H1 (cell line): ENCODE results near the gene ARL8A. TPM values are rescaled to one million over a fixed set of nuclear protein-coding genes. Genes with fewer than 3 reads are reported as not detected.

Experiments used
- BCL11A ChIP-seq, 2 experiments: IDR thresholded peaks; one replicate each; pipeline ENCODE4 v1.6.1; 2011; ENCODE audit warnings: low read depth in 2 of 2, low read length in 2 of 2, mild to moderate bottlenecking in 2 of 2
- BRCA1 ChIP-seq: IDR thresholded peaks from 2 replicates; pipeline ENCODE4 v1.6.1; 2012; ENCODE audit warnings: low read depth, low read length, improper control_type of control experiment
- HDAC2 ChIP-seq, 2 experiments: fragments of 300-600 bp in 1 of 2; sonication (generic) in 1 of 2; IDR thresholded peaks; 2 replicates each; pipeline ENCODE4 v1.6.1; 2011 to 2012; ENCODE audit warnings: low read depth in 2 of 2, low read length in 2 of 2, mild to moderate bottlenecking in 2 of 2, moderate library complexity in 2 of 2, borderline replicate concordance in 1 of 2, inconsistent platforms in 1 of 2
- HDAC6 ChIP-seq: IDR thresholded peaks from one replicate; pipeline ENCODE4 v1.7.1; 2012; ENCODE audit warnings: low read depth, mild to moderate bottlenecking, inconsistent platforms, low read length, moderate library complexity
- KDM1A ChIP-seq: fragments of 200-600, 300-600 bp; sonication (generic); IDR thresholded peaks from 2 replicates; pipeline ENCODE4 v1.7.1; 2016; ENCODE audit warnings: mild to moderate bottlenecking, low read length, borderline replicate concordance
- RAD21 ChIP-seq, 2 experiments: IDR thresholded peaks in 1 of 2; conservative IDR thresholded peaks in 1 of 2; 2 replicates each; pipeline ENCODE4 v1.6.1; 2011; ENCODE audit warnings: low read depth in 2 of 2, low read length in 2 of 2, improper control_type of control experiment in 1 of 2, inconsistent platforms in 1 of 2, mild to moderate bottlenecking in 1 of 2, moderate library complexity in 1 of 2
- SP4 ChIP-seq: IDR thresholded peaks from 2 replicates; pipeline ENCODE4 v1.6.1; 2012; ENCODE audit warnings: low read length, inconsistent platforms
- polyA plus RNA-seq, 7 experiments: library from polyadenylated mRNA; depleted of rRNA in 3 of 7; stranded (reverse) in 5 of 7; unstranded in 2 of 7; fragments of >200 nt in 5 of 7; fragments of 200-250 nt in 2 of 7; gene quantifications; 1 replicate in 5 of 7; 2 replicates in 1 of 7; 4 replicates in 1 of 7; pipeline versions ENCODE4 v1.2.1 to v1.2.3, GENCODE V29; 2011 to 2013; ENCODE audit warnings: missing spikeins in 2 of 7, mixed read lengths in 2 of 7
- total RNA-seq: library from RNA; stranded (reverse); fragmentation: NEBNext Ultra II Directional; extraction: Animal tissue kit (Norgen Biotek cat#: 25700); gene quantifications from 2 replicates; pipeline ENCODE4 v1.2.1, GENCODE V29; 2021

ARL8A gene
- total and polyA plus RNA-seq, 2 of the 8 experiments (the other 6 are each of a cell fraction or from before 2014, with no cell fraction given) = 40.3 to 58.7 TPM

- TF ChIP-seq HDAC2 (IDR thresholded peaks at IDR 0.05; ENCODE audit: borderline replicate concordance in 1 of 2, low read depth in 2 of 2, low read length in 2 of 2) = no peak
- TF ChIP-seq SP4 = no peak
- TF ChIP-seq BCL11A (IDR thresholded peaks at IDR 0.05; ENCODE audit: low read depth in 2 of 2, low read length in 2 of 2) = no peak
- no peak for TF ChIP-seq BRCA1
- no peak for TF ChIP-seq KDM1A
- TF ChIP-seq RAD21 (IDR thresholded peaks at IDR 0.05 in 1 of 2, conservative IDR thresholded peaks at IDR 0.05 in 1 of 2; ENCODE audit: low read depth in 2 of 2, low read length in 2 of 2) = no peak
- TF ChIP-seq HDAC6 = no peak
Measured at GRCh38 chr1:202172015-202172355, 27.4 kb upstream of the ARL8A start (continued).
